ENCODE data around the gene NCOA3.

The NCOA3 gene

DNA sequence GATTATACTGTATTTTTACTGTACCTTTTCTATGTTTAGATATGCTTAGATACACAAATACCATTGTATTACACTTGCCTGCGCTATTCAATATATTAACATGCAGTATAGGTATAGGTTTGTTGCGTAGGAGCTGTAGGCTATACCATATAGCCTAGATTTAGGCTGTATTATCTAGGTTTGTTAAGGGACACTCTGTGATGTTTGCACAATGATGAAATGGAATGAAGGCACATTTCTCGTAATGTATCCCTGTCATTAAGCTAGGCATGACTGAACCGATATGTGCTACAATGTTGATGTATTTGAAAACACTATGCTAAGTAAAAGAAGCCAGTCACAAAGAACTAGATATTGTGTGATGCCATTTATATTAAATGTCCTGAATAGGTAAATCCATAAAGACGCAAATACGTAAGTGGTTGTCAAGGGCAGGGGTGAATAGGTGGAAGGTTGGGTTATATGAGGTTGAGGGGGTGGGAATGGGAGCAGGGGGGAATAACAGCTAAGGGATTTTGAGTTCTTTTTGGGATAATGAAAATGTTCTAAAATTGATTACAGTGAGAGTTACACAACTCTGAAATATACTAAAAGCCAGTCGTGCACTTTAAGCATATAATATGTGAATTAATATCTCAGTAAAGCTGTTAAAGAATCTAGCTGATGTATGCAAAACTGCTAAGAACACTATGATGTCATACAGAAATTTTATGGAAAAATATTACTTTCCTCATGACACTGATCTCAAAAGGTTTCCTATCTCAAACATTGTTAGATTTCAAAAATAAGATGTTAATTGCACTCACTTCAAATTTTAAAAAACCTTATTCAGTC lies 97.4 kb downstream of the NCOA3 start:
- no peak for DNase-seq (ENCODE audit: low read depth)

DNA sequence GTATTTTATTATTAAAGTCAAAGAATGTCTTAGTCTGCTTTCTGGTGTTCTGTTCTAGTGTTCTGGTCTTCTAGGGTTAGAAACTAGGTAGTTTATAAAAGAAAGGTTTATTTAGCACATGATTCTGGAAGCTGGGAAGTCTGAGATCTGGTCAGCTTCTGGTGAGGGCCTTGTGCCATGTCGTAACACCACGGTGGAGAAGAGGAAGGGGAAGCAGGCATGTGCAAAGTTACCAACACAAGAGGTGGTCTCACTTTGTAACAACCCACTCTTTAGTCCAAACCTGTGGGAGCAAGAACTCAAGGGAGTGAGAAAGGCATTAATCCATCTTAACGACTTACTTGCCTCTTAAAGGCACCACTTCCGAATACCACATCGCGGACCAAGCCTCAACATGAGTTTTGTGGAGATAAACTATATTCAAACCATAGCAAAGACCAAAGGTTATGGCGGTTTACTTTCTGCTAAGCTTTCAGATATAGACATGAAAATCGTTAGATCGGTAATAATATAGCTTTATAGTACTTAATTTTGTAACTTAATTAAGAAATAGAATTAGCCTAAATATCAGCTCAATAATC lies 99.4 kb downstream of the NCOA3 start:
- no peak for DNase-seq (ENCODE audit: low read depth)

DNA sequence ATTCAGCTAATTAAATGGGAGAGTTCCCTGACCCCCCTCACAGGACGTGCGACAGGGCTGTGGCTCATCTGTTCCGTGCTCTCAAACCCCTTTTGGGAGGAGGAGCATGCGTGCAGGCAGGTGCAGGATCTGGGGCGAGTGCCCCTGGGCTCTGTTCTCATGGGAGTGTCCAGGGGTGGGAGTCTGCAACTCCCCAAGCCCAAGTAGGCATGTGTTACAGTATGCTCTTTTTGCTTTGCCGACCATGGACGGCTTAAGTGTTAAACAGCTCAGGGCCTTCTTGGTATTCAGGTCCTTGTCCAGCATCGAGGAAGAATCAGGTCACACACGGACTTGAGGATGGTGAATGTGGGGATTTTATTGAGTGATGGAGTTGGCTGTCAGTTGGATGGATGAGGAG lies 101.6 kb downstream of the NCOA3 start:
- no peak for DNase-seq (ENCODE audit: low read depth)

DNA sequence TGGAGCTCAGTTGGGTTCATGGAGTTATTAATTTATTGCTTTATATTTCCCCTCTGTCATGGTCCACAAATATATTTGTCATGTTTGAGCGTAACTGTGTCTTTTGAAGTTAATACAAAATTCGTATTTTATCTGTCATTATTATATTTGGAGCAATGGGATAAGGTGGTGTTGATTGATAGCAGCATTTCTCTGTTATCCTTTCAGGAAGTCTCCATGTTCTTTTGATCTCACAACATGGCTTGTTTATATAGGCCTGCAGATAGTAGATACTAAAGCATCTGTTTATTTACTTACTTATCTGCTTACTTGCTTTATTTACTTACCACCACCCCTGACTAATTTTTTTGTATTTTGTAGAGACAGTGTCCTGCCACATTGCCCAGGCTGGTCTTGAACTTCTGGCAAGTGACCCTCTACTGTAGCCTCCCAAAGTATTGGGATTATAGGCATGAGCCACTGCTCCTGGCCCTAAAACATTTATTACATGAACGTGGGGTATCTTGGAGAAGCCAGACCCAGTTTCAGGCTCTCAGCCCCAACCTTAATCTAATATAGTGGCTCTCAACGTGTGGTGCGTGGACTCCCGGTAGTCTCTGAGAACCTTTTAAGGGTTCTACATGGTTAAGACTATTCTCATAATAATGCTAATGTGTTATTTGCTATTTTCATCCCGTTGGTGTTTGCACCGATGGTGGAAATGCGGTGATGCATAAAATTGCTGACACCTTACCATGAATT lies 104.2 kb downstream of the NCOA3 start:
- no peak for DNase-seq (ENCODE audit: low read depth)

DNA sequence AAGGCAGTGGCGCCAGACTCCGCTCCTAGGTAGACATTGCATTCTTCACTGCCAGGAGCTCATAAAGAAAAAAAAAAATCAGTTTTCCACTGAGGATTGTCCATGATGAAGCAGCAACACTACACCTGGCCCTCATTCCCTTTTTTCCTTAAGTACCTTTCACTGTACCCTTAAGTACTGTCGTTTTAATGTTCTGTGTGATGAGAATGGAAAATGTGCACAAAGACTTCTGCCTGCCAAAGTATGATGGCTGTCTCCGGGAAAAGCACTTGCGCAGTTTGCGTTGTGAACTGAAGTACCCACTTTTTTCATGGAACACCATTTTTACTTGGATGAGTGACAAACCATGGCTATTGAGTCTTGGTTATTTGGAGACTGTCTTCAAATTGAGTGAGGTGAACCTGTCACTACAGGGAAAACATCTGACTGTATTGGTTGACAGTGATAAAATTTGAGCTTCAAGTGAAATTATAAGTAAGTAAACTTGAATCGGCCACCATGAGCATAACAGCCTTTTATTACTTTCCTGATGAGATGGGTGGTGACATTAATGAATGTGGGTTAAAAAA lies 104.8 kb downstream of the NCOA3 start:
- DNase-seq (ENCODE audit: low read depth): no peak

DNA sequence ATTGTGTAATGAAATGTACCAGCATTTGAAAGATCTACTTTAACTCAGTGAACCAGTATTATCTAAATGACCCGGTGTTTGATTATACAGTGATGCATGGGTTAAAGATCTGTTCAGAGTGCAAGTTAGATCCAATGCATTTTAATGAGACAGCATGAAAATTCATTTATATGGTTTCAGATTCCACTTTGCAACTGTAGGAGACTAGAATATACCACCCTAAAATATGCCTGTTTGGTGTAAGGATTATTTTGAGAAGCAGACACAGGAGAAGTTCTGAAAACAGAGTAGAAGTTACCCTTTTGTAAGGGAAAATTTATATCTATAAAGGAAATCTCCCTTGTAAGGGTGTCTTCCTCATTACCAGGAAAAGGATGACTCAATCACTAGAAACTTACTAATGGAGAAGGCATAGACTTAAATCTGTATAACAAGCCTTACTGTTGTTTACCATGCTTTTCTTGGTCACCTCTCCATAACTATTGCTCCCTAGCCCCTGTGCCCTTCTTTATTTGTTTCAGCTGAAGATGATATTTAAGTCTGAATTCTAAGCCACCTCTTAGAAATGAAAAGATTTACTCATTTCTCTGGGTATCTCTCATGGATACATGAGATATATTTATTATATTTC lies 105.4 kb downstream of the NCOA3 start:
- no peak for DNase-seq (ENCODE audit: low read depth)

DNA sequence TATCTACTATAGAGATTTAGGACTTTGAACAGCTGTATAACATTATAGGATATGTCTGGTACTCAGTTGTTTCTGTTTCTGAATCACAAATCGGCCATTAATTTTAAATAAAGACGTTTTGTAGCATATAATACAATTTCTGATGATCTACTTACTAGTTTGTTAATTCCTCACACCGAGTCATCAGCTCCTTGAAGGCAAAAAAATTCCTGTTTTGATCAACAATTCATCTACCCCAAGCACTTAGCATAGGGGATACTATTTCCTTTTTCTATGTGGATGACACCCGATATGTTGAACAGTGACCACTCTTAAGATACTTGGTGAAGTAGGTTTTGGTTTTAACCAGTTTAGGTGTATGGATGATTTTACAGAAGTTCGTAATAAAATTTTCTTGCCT lies 107.3 kb downstream of the NCOA3 start:
- DNase-seq (ENCODE audit: low read depth): no peak

DNA sequence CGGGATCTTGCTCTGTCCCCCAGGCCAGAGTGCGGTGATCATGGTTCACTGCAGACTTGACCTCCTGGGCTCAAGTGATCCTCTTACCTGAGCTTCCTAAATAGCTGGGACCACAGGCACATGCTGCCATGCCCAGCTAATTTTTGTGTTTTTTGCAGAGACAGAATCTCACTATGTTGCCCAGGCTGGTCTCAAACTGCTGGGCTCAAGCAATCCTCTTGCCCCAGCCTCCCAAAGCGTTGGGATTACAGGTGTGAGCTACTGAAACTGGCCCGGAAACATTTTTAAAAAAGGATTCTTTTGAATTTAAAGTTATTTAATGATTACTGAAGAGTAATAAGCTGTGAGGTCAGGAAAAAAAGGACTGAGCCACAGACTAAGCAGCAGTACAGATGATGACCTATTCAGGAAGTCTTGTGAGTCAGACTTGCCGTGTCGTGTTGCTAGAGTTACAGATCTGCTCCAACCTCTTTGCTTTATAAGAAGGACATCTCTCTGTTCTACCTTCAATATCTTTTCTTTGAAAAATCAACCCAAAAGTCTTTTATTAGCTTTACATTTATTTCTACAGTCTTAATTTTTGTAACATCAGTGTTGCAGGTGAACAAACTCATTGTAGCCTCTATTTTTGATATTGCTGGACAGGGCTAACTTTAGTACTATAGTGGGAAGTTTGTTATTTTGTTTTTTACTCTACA lies 108.7 kb downstream of the NCOA3 start:
- peak; percentile 52 for DNase-seq (ENCODE audit: low read depth)

DNA sequence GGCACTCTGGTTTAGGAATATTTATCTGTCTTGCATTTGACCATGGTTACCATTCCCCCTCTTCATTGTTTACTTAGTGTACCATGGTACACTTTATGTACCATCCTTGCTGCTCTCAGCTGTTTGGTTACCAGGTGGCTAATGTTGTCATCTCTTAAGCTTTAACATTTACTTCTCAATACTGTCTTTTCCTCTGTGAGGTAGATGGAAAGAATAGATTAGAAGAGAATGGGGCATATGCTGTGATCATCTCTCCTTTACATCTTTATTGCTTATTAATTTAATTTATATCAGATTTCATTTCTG lies 109.2 kb downstream of the NCOA3 start:
- DNase-seq (ENCODE audit: low read depth): no peak

DNA sequence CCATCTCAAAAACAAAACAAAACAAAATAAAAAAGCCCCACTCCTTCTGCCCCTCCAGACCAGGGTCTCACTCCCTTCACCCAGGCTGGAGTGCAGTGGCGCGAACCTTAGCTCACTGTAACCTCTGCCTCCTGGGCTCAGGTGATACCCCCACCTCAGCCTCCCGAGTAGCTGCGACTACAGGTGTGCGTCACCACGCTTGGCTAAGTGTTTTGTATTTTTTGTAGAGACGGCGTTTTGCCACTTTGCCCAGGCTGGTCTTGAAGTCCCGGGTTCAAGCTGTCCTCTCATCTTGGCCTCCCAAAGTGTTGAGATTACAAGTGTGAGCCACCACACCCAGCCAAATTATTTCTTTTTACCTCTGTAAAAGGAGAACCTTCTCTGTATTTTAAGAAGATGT lies 110.1 kb downstream of the NCOA3 start:
- DNase-seq (ENCODE audit: low read depth): no peak

DNA sequence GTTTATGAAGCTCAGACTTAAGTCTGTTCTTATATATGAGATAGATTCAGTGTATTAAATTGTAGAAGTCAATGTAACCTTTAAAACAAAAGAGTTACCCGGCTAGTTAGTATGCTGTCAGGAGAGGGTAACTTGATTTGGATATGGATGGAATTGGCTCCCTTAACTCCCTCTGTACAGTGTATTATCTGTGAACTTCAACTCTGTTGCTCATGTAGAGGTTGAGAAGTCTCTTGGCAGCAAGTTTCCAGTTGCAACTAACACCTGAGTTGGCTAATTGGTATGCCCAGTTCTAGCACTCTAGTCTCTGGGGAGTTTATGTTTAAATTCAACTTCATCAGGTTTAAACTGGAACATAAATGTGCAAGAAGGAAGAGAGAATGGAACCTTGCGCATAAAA lies 111.0 kb downstream of the NCOA3 start:
- DNase-seq (ENCODE audit: low read depth): no peak

DNA sequence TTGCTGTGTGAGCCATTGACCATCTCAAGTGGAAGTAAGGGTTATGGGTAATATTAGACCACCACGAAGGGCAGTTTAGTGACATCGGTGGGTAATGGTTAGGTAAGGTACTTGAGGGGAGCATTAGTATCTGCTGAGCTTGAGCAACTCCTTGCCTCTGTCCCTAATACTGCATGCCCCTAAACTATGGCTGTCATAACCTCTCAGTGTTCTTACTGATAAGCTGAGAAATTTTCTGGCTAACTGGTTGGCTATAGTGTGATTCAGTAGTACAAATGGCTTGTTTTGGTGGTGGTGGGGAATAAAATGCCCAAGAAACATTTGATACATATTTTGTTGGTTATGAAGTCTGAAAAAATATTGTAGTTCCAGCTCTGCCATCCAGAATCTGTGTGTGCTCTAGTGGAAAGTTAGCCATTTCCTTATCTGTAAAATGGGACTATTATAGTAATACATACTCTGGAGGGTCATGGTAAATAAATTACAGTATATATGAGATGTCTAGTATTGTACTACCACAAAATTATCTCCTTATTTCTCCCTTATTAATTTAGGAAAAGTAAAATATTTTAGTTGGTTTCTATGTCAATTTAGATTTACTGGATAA lies 113.1 kb downstream of the NCOA3 start:
- no peak for DNase-seq (ENCODE audit: low read depth)

DNA sequence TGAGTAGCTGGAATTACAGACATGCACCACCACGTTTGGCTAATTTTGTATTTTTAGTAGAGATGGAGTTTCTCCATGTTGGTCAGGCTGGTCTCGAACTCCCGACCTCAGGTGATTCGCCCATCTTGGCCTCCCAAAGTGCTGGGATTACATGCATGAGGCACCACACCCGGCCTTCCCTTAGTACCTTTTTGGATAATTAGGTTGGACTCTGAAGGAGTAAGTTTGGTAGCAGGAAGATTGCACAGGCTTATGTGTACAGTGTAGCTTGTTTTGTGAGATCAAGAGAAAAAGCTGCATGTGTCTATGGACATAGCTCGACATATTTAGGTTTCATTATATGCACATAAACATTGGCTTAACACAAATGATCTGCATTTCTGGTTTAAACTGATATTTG lies 116.8 kb downstream of the NCOA3 start:
- no peak for DNase-seq (ENCODE audit: low read depth)

DNA sequence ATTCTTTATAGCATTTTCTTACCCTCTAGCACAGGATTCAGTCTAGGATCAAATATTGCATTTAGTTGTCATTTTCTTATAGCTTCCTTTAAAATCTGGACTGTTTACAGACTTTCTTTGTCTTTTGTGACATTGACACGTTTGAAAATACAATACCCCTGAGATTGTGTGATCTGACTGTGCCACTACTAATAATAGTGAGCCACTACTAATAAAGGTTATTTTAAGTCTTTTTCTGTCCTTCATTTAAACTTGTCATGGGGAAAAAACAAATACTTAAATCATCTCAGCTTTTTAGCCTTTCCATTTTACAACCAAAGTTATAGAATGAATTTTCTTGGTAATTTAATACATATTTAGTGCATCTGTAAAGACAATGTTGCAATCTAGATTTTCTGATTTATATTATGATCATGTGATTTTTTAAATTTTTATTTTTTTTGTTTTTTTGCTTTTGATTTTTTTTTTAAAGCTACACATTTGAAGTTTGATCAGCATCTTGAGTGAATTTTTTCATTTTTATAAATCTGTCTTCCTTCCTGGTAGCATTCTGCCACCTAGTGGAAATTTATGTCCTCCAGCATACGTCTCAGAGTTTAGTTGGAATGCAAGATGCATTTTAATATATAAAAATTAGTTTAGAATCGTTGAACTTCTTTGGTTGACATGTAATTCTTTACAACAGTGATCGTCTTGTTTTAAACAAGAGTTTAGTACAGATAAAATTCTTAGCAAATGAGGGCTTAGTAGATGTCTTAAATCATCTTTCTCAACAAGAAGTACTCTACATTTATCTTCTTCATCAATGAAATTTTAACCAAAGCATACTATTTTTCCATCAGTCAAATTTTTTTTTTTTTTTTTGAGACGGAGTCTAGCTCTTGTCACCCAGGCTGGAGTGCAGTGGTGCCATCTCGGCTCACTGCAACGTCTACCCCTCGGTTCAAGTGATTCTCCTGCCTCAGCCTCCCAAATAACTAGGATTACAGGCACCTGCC lies 119.4 kb downstream of the NCOA3 start:
- no peak for DNase-seq (ENCODE audit: low read depth)

DNA sequence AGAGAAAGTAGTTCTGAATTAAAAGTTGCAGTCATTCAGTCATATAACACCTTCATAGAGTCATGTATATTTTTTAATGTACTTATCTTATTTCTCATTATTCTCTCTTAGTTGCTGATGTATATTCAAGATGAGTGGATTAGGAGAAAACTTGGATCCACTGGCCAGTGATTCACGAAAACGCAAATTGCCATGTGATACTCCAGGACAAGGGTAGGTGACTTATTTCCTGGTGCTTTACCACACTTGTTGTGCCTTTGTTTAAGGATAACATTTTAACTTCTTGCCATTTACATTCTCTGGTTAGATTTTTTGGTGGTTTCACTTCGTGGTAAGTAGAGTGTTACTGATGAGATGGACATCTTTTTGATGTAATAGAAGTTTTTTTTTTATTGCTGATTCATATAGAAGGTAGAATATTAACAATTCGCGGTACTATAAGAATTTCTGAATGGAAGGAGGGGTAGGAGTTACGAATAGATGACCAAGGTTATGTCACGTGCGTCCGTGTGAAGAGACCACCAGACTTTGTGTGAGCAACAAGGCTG lies 120.5 kb downstream of the NCOA3 start:
- DNase-seq (ENCODE audit: low read depth): no peak

DNA sequence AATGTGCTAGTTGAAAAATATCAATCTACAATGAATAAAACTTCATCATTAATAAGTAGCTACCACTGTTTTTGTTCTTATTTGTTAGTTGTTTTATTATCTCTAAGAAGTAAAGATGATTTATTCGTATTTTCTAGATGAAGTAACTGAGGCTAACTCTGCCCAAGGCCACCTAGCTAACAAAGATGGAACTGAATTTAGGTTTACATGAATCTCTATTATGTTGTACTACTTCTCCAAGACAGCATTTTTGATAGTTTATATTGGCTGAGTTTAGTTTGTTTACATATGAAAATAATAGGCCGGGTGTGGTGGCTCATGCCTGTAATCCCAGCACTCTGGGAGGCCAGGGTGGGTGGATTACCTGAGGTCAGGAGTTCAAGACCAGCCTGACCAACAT lies 121.5 kb downstream of the NCOA3 start:
- no peak for DNase-seq (ENCODE audit: low read depth)

DNA sequence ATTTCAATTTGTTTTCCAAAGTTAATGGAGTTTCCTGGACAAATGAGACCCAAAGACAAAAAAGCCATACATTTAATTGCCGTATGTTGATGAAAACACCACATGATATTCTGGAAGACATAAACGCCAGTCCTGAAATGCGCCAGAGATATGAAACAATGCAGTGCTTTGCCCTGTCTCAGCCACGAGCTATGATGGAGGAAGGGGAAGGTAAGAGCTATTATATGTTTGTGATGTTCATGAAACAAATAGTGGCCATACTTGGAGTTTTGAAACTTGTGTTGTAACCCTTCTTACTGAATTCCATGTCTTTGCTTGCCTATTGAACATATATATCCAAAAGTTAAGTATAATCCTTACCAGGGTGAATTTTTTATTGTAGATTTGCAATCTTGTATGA lies 125.9 kb downstream of the NCOA3 start:
- DNase-seq (ENCODE audit: low read depth): no peak

DNA sequence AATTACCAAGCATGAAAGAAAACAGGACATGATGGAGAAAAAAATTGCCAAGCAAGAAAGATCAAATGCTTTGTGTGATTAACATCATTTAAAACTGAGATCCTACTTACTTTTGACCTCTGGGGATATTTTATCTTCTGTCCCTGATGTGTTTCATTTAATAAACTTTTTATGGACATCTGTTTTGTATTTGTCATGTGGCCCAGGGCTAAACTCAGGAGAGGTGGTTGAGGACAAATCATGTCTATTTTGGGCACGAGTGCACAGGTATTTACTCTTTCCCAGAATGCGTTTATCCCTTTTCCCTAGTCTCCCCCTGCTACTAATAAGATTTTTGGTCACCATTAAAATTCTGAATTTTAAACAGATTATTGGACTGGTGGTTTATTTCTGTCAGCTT lies 128.2 kb downstream of the NCOA3 start:
- DNase-seq (ENCODE audit: low read depth): no peak

DNA sequence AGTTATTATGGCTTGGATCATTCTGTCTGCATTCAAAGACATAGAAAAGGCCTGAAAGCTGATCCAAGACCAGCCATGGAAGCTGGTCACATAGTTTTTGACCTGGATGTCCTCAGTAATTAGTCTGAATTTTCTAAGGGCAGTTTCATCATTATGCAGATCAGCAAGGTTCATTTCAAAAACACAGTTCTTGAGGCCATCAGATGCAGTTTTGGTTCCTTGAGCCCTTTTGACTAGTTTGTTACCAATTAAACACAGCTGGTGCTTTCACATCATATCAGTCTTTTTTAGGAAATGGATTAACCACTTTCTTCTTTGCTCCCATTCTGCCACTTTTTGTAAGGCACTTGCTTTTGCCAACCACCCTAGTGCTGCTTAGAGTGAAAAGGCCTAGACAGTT lies 129.4 kb downstream of the NCOA3 start:
- DNase-seq (ENCODE audit: low read depth): no peak

DNA sequence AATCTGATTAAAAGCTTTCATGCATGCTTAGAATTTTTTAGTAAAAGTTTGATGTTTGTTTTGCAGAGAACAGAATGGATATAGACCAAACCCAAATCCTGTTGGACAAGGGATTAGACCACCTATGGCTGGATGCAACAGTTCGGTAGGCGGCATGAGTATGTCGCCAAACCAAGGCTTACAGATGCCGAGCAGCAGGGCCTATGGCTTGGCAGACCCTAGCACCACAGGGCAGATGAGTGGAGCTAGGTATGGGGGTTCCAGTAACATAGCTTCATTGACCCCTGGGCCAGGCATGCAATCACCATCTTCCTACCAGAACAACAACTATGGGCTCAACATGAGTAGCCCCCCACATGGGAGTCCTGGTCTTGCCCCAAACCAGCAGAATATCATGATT lies 133.6 kb downstream of the NCOA3 start:
- DNase-seq (ENCODE audit: low read depth): no peak
